ENCODE measurements around the gene ERC2.

The ERC2 gene

GRCh38 chr3:55559500-55560423, 908.5 kb downstream of the ERC2 start:
- no peak for ATAC-seq
- TF ChIP-seq ZFP3 (CRISPR knock-in tag; IDR thresholded peaks at IDR 0.05): no peak
- no peak for TF ChIP-seq ZC3H10 (CRISPR knock-in tag; IDR thresholded peaks at IDR 0.05)
- TF ChIP-seq TOX (CRISPR knock-in tag; IDR thresholded peaks at IDR 0.05; ENCODE audit: borderline replicate concordance): no peak
- no peak for TF ChIP-seq BACH2 (CRISPR knock-in tag; IDR thresholded peaks at IDR 0.05; ENCODE audit: borderline replicate concordance)
- no peak for TF ChIP-seq OSR1 (CRISPR knock-in tag; IDR thresholded peaks at IDR 0.05)
- no peak for TF ChIP-seq CSRNP3 (CRISPR knock-in tag; IDR thresholded peaks at IDR 0.05)
- TF ChIP-seq PATZ1 (CRISPR knock-in tag; IDR thresholded peaks at IDR 0.05; ENCODE audit: borderline replicate concordance): no peak

GRCh38 chr3:55558316-55558715, 910.0 kb downstream of the ERC2 start:
- no peak for TF ChIP-seq POU6F1 (CRISPR knock-in tag; IDR thresholded peaks at IDR 0.05; ENCODE audit: borderline replicate concordance, low read depth)
- TF ChIP-seq CSRNP3 (CRISPR knock-in tag; IDR thresholded peaks at IDR 0.05): no peak
- TF ChIP-seq GLIS3 (CRISPR knock-in tag; IDR thresholded peaks at IDR 0.05): no peak
- no peak for TF ChIP-seq TCF4 (CRISPR knock-in tag; IDR thresholded peaks at IDR 0.05; ENCODE audit: borderline replicate concordance)
- TF ChIP-seq BACH2 (CRISPR knock-in tag; IDR thresholded peaks at IDR 0.05; ENCODE audit: borderline replicate concordance): no peak
- TF ChIP-seq PATZ1 (CRISPR knock-in tag; IDR thresholded peaks at IDR 0.05; ENCODE audit: borderline replicate concordance): no peak
- TF ChIP-seq ZNF70 (CRISPR knock-in tag; IDR thresholded peaks at IDR 0.05): no peak
- no peak for TF ChIP-seq CREB5 (CRISPR knock-in tag; IDR thresholded peaks at IDR 0.05; ENCODE audit: low read depth)
- no peak for ATAC-seq

- TF ChIP-seq ZNF8 (CRISPR knock-in tag; IDR thresholded peaks at IDR 0.05): no peak
- no peak for TF ChIP-seq POU6F1 (CRISPR knock-in tag; IDR thresholded peaks at IDR 0.05; ENCODE audit: borderline replicate concordance, low read depth)
- TF ChIP-seq PATZ1 (CRISPR knock-in tag; IDR thresholded peaks at IDR 0.05; ENCODE audit: borderline replicate concordance): no peak
- no peak for TF ChIP-seq CSDC2 (CRISPR knock-in tag; IDR thresholded peaks at IDR 0.05)
- TF ChIP-seq RARB (CRISPR knock-in tag; IDR thresholded peaks at IDR 0.05): no peak
- no peak for TF ChIP-seq ISL1 (CRISPR knock-in tag; IDR thresholded peaks at IDR 0.05)
- TF ChIP-seq TSHZ2 (CRISPR knock-in tag; IDR thresholded peaks at IDR 0.05): no peak
- ATAC-seq: no peak
These were observed 910.7 kb downstream of the ERC2 start for GRCh38 chr3:55557549-55557948.

Measured in SK-N-SH treated with all-trans-retinoic acid at 6 μM for 48 hours (cell line).